MCF 10A (cell line): ENCODE measurements around the gene SH3RF1. TPM values are rescaled to one million over a fixed set of nuclear protein-coding genes. Genes with fewer than 3 reads are reported as not detected.
"Not testable (repeated sequence)": the region's sequence is repeated elsewhere in the genome, so short reads cannot be mapped to it uniquely, and the experiment has no call there.

Experiments
- BruUV-seq: library from RNA; stranded (reverse); fragments of 400-500 nt; replicated peaks from 2 replicates; lab custom pipeline; 2021; lab: Mats Ljungman, UMichigan
- CTCF ChIA-PET: fragments of 300-600 bp; sonication (Branson Sonifier 250); formaldehyde crosslinking; extraction: SDS; loops from one replicate; lab custom pipeline; 2021; ENCODE audit warnings: antibody characterized with exemption, inconsistent platforms; lab: Yijun Ruan, JAX
- POLR2A ChIA-PET: fragments of 300-600, 350-650 bp; sonication (Branson Sonifier 250); formaldehyde crosslinking; extraction: SDS; loops from one replicate; lab custom pipeline; 2020; ENCODE audit warnings: antibody characterized with exemption, inconsistent platforms; lab: Yijun Ruan, JAX
- DNase-seq: peaks from one replicate; pipeline ENCODE4 v3.0.0-alpha.2; 2018; ENCODE audit not compliant: unreplicated experiment
- H3K27ac Mint-ChIP-seq: one replicate; pipeline ENCODE4 v1.8.0; 2022; ENCODE audit warnings: mild to moderate bottlenecking, low read depth, mixed read lengths; ENCODE audit not compliant: unreplicated experiment
- H3K27me3 Mint-ChIP-seq: one replicate; pipeline ENCODE4 v1.8.0; 2022; ENCODE audit warnings: mixed read lengths; ENCODE audit not compliant: insufficient read depth, unreplicated experiment
- H3K36me3 Mint-ChIP-seq: one replicate; pipeline ENCODE4 v1.8.0; 2022; ENCODE audit warnings: mild to moderate bottlenecking, moderate library complexity, mixed read lengths; ENCODE audit not compliant: insufficient read depth, unreplicated experiment
- H3K4me1 Mint-ChIP-seq: one replicate; pipeline ENCODE4 v1.8.0; 2022; ENCODE audit warnings: mixed read lengths; ENCODE audit not compliant: insufficient read depth, unreplicated experiment
- H3K4me3 Mint-ChIP-seq: one replicate; pipeline ENCODE4 v1.8.0; 2022; ENCODE audit warnings: mild to moderate bottlenecking, moderate library complexity, mixed read lengths; ENCODE audit not compliant: unreplicated experiment
- H3K9me3 Mint-ChIP-seq: one replicate; pipeline ENCODE4 v1.8.0; 2022; ENCODE audit warnings: mixed read lengths; ENCODE audit not compliant: unreplicated experiment
- intact Hi-C: fragments of 100-400 bp; cut with micrococcal nuclease; formaldehyde crosslinking; loops from 2 replicates; pipeline ENCODE4 v1.14.1; 2022
- total RNA-seq: library from RNA; stranded (reverse); gene quantifications from 2 replicates; pipeline ENCODE4 v1.2.3, GENCODE V29; 2022
- TF ChIP-seq, protein P1 (sequence below): fragments of 200-600 bp; IDR thresholded peaks from one replicate; pipeline ENCODE4 v1.8.0; 2022; ENCODE audit warnings: antibody characterized with exemption, mild to moderate bottlenecking; ENCODE audit not compliant: unreplicated experiment

SH3RF1 gene
- total RNA-seq, 1 experiment from 2014 or later, result 17.4 TPM

DNA sequence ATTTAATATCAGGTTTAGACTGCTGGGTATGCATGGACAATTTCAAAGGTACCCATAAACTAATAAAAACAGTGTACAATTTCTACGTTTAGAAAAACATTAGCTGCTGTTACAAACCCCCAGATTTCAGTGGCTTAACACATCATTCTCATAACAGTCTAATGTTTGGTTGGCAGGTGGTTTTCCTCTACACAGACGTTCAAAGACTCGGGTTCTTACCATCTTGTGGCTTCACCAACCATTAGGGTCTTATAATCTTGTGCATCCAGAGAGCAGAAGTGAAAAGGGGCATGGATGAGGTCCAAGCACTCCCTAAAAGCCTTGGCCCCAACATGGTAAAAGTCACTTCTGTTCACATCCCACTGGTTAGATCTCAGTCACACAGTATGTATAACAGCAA lies 71.6 kb downstream of the SH3RF1 start:
- Mint-ChIP-seq H3K36me3 (no peaks in the 10 kb centered on the region), H3K27ac (no peak overlapping the region), H3K27me3 (no peaks in the 10 kb centered on the region), H3K4me3 (no peak overlapping the region), H3K9me3 (no peaks in the 10 kb centered on the region), H3K4me1 (peaks cover 10% of the 10 kb centered on the region)
- BruUV-seq, result no TSS peak
- POLR2A ChIA-PET, result interaction anchor here (0.6 kb wide), 1 partner anchor 69 kb away, joined by 3 read pairs; no protein-coding TSS in a partner anchor
- intact Hi-C loops, result no loop called here
- CTCF ChIA-PET, result interaction anchor here (0.9 kb wide), 1 partner anchor 199 kb away, joined by 5 read pairs; no protein-coding TSS in a partner anchor
- DNase-seq, result no peak
- TF ChIP-seq, protein P1, sequence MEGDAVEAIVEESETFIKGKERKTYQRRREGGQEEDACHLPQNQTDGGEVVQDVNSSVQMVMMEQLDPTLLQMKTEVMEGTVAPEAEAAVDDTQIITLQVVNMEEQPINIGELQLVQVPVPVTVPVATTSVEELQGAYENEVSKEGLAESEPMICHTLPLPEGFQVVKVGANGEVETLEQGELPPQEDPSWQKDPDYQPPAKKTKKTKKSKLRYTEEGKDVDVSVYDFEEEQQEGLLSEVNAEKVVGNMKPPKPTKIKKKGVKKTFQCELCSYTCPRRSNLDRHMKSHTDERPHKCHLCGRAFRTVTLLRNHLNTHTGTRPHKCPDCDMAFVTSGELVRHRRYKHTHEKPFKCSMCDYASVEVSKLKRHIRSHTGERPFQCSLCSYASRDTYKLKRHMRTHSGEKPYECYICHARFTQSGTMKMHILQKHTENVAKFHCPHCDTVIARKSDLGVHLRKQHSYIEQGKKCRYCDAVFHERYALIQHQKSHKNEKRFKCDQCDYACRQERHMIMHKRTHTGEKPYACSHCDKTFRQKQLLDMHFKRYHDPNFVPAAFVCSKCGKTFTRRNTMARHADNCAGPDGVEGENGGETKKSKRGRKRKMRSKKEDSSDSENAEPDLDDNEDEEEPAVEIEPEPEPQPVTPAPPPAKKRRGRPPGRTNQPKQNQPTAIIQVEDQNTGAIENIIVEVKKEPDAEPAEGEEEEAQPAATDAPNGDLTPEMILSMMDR, result no peak

- no peak for DNase-seq
- Mint-ChIP-seq H3K27me3 (no peaks in the 10 kb centered on the region), H3K36me3 (no peaks in the 10 kb centered on the region), H3K27ac (no peak overlapping the region), H3K4me1 (peaks cover 10% of the 10 kb centered on the region), H3K4me3 (no peak overlapping the region), H3K9me3 (no peaks in the 10 kb centered on the region)
- no TSS peak for BruUV-seq
- TF ChIP-seq, protein P1, result no peak
- CTCF ChIA-PET, result no interaction called here
- intact Hi-C loops, result no loop called here
- POLR2A ChIA-PET, result no interaction called here
These were observed 72.6 kb downstream of the SH3RF1 start for GRCh38 chr4:169198167-169198566.

DNA sequence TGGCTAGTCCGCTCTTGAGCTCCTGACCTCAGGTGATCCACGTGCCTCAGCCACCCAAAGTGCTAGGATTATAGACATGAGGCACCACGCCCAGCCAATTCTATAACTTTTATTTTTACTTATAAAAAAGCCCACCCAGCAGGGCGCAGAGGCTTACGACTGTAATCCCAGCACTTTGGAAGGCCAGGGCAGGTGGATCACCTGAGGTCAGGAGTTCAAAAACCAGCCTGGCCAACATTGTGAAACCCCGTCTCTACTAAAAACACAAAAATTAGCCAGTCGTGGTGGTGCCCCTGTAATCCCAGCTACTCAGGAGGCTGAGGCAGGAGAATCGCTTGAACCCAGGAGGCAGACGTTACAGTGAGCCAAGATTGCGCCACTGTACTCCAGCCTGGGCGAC lies 73.5 kb downstream of the SH3RF1 start:
- BruUV-seq, H3K36me3 Mint-ChIP-seq, H3K9me3 Mint-ChIP-seq, H3K27me3 Mint-ChIP-seq, H3K27ac Mint-ChIP-seq, intact Hi-C loops, H3K4me3 Mint-ChIP-seq, POLR2A ChIA-PET, H3K4me1 Mint-ChIP-seq, DNase-seq: not testable (repeated sequence)
- CTCF ChIA-PET, result interaction anchor here (0.7 kb wide), 1 partner anchor 37 kb away, joined by 3 read pairs; no protein-coding TSS in a partner anchor

GRCh38 chr4:169195032-169195431 lies 75.7 kb downstream of the SH3RF1 start:
- TF ChIP-seq, protein P1, result no peak
- DNase-seq, result no peak
- BruUV-seq, result no TSS peak
- intact Hi-C loops, result no loop called here
- POLR2A ChIA-PET, result interaction anchor here (0.7 to 1.4 kb wide), 3 partner anchors 12 to 75 kb away, joined by 3 to 4 read pairs (median 4); no protein-coding TSS in a partner anchor
- Mint-ChIP-seq H3K27ac (no peak overlapping the region), H3K36me3 (no peaks in the 10 kb centered on the region), H3K4me3 (no peak overlapping the region), H3K27me3 (no peaks in the 10 kb centered on the region), H3K4me1 (peaks cover 5% of the 10 kb centered on the region), H3K9me3 (peaks cover 5% of the 10 kb centered on the region)
- CTCF ChIA-PET, result no interaction called here

- H3K27me3 Mint-ChIP-seq, POLR2A ChIA-PET, H3K27ac Mint-ChIP-seq, BruUV-seq, H3K4me3 Mint-ChIP-seq, H3K36me3 Mint-ChIP-seq, H3K9me3 Mint-ChIP-seq, intact Hi-C loops, DNase-seq: not testable (repeated sequence)
- CTCF ChIA-PET, result interaction anchor here (0.6 to 0.9 kb wide), 3 partner anchors 15 to 304 kb away, joined by 3 to 5 read pairs (median 4); no protein-coding TSS in a partner anchor
- H3K4me1 Mint-ChIP-seq, result peaks cover 13% of the 10 kb centered on the region
These were observed 80.8 kb downstream of the SH3RF1 start for GRCh38 chr4:169189968-169190367.
